Neuronal stem cell (in vitro differentiated cells): ENCODE data around the gene SCCPDH.

Source experiments
- DNase-seq: peaks from one replicate; pipeline ENCODE4 v3.0.0-alpha.2; 2013; ENCODE audit warnings: low spot score
- H2AFZ ChIP-seq: one replicate; pipeline ENCODE4 v1.6.1; 2013; ENCODE audit warnings: mild to moderate bottlenecking, low read length, inconsistent platforms
- H2AK5ac ChIP-seq: 2 replicates; pipeline ENCODE4 v1.6.1; 2013; ENCODE audit warnings: low read depth, mild to moderate bottlenecking, inconsistent platforms, low read length, moderate library complexity, mixed read lengths
- H2BK120ac ChIP-seq: 2 replicates; pipeline ENCODE4 v1.6.1; 2013; ENCODE audit warnings: low read depth, mild to moderate bottlenecking, inconsistent platforms, low read length, moderate library complexity, mixed read lengths
- H2BK12ac ChIP-seq: one replicate; pipeline ENCODE4 v1.6.1; 2013; ENCODE audit warnings: low read length, inconsistent platforms
- H2BK15ac ChIP-seq: 2 replicates; pipeline ENCODE4 v1.6.1; 2013; ENCODE audit warnings: mild to moderate bottlenecking, low read length, inconsistent platforms, mixed read lengths
- H2BK5ac ChIP-seq: one replicate; pipeline ENCODE4 v1.6.1; 2013; ENCODE audit warnings: inconsistent platforms, mild to moderate bottlenecking, low read length, moderate library complexity
- H3K14ac ChIP-seq: one replicate; pipeline ENCODE4 v1.6.1; 2013; ENCODE audit warnings: low read length, inconsistent platforms
- H3K18ac ChIP-seq: 2 replicates; pipeline ENCODE4 v1.6.1; 2013; ENCODE audit warnings: low read length, inconsistent platforms
- H3K23ac ChIP-seq: 2 replicates; pipeline ENCODE4 v1.6.1; 2013; ENCODE audit warnings: low read depth, mild to moderate bottlenecking, mixed read lengths, low read length, inconsistent platforms; ENCODE audit not compliant: poor library complexity
- H3K27ac ChIP-seq: replicated peaks from 3 replicates; pipeline ENCODE4 v1.5.1; 2013; ENCODE audit warnings: low read length, inconsistent platforms
- H3K27me3 ChIP-seq, 3 experiments: 2 replicates each; pipeline ENCODE4 v1.6.1; 2013; ENCODE audit warnings: low read length in 3 of 3, mild to moderate bottlenecking in 2 of 3, inconsistent platforms in 1 of 3, low read depth in 1 of 3, mixed read lengths in 1 of 3, moderate library complexity in 1 of 3; ENCODE audit not compliant: control insufficient read depth in 3 of 3, insufficient read depth in 3 of 3
- H3K36me3 ChIP-seq, 2 donors: replicated peaks in 1 of 2; 2 replicates each; pipeline ENCODE4 v1.6.1; 2013; ENCODE audit warnings: low read length in 2 of 2; ENCODE audit not compliant: control insufficient read depth in 2 of 2, insufficient read depth in 2 of 2
- H3K4ac ChIP-seq: 2 replicates; pipeline ENCODE4 v1.6.1; 2013; ENCODE audit warnings: inconsistent platforms, mild to moderate bottlenecking, low read length, moderate library complexity
- H3K4me1 ChIP-seq, 2 donors: 1 replicate in 1 of 2; 2 replicates in 1 of 2; pipeline ENCODE4 v1.6.1; 2013; ENCODE audit warnings: low read length in 2 of 2, low read depth in 1 of 2; ENCODE audit not compliant: control insufficient read depth in 2 of 2, insufficient read depth in 1 of 2
- H3K4me2 ChIP-seq: one replicate; pipeline ENCODE4 v1.6.1; 2013; ENCODE audit warnings: mild to moderate bottlenecking, low read length, inconsistent platforms; ENCODE audit not compliant: insufficient read depth, poor library complexity, severe bottlenecking
- H3K4me3 ChIP-seq, 2 donors: 2 replicates each; pipeline ENCODE4 v1.5.1; 2013; ENCODE audit warnings: low read length in 2 of 2, mild to moderate bottlenecking in 2 of 2, inconsistent platforms in 1 of 2, moderate library complexity in 1 of 2
- H3K79me1 ChIP-seq: one replicate; pipeline ENCODE4 v1.6.1; 2013; ENCODE audit warnings: low read depth, mild to moderate bottlenecking, inconsistent platforms, low read length, moderate library complexity
- H3K9ac ChIP-seq: one replicate; pipeline ENCODE4 v1.6.1; 2013; ENCODE audit warnings: mild to moderate bottlenecking, low read depth, low read length, inconsistent platforms; ENCODE audit not compliant: poor library complexity
- H3K9me3 ChIP-seq, 2 donors: replicated peaks in 1 of 2; 2 replicates each; pipeline versions ENCODE3 to v1.6.1; 2013; ENCODE audit warnings: low read length in 2 of 2, mild to moderate bottlenecking in 2 of 2, inconsistent platforms in 1 of 2, low read depth in 1 of 2, mixed read lengths in 1 of 2, moderate library complexity in 1 of 2; ENCODE audit not compliant: control insufficient read depth in 2 of 2, insufficient read depth in 1 of 2
- H4K8ac ChIP-seq: one replicate; pipeline ENCODE4 v1.6.1; 2013; ENCODE audit warnings: low read depth, mild to moderate bottlenecking, inconsistent platforms, low read length, moderate library complexity
- H4K91ac ChIP-seq: one replicate; pipeline ENCODE4 v1.6.1; 2013; ENCODE audit warnings: low read length, low read depth, mild to moderate bottlenecking, inconsistent platforms; ENCODE audit not compliant: poor library complexity
- WGBS, 2 donors: extraction: QIAGEN DNeasy Blood & Tissue Kit; methylation state at CpG; one replicate each; pipeline ENCODE4 v1.1.7; 2013; ENCODE audit warnings: missing lambda C conversion rate in 2 of 2, mixed read lengths in 1 of 2; ENCODE audit not compliant: insufficient read length in 2 of 2, insufficient replicate concordance in 1 of 2; ENCODE audit errors: extremely low coverage in 2 of 2; 5-methylcytosine and 5-hydroxymethylcytosine counted together

SCCPDH gene

DNA sequence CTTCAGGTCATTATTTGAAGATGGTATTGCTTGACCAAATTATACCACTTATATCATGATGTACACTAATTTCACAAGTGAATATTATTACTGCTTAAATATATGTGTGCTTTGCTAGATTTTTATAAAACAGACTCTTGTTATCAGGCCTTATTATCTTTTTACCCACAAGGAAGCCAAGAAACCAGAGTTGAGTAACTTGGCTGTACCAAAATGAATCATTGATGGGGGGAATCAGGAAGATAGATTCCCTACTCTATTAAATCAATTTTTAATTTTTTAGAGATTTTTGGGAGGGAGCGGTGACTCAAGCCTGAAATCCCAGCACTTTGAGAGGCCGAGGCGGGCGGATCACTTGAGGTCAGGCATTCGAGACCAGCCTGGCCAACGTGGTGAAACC, 16.0 kb upstream of the SCCPDH start:
- no CpG with 5 or more reads among the region's 6 CpGs for WGBS, 2 donors
- no peak for DNase-seq
- no peak overlapping the region for H2BK5ac ChIP-seq

DNA sequence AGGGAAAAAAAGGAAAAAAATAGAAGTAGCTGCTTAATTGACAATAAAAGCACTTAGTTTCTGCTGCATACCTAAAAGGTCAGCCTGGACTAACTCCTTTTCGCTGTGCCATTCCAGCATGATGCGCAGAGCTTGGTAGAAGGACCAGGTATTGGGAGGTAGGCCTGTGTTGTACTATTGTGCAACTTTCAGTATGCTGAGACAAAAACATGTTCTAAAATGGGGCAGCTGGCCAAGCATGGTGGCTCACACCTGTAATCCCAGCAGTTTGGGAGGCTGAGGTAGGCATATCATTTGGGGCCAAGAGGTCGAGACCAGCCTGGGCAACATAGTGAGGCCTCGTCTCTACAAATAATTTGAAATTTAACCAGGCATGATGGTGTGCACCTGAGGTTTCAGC, 15.0 kb upstream of the SCCPDH start:
- H2BK5ac ChIP-seq, result no peak overlapping the region
- no peaks in the 10 kb centered on the region for H3K4me1 ChIP-seq
- H3K9ac ChIP-seq, result no peak overlapping the region
- no peak overlapping the region for H3K4ac ChIP-seq
- H2BK12ac ChIP-seq, result no peak overlapping the region
- H3K27me3 ChIP-seq, result peaks cover 0 to under 1% (median 0%) of the 10 kb centered on the region in 3 experiments
- H3K14ac ChIP-seq, result no peak overlapping the region
- DNase-seq, result no peak
- no peak overlapping the region for H3K27ac ChIP-seq
- H2BK120ac ChIP-seq, result no peak overlapping the region
- no peak overlapping the region for H2AFZ ChIP-seq
- H3K4me3 ChIP-seq, result no peak overlapping the region
- no peak overlapping the region for H3K23ac ChIP-seq
- no peak overlapping the region for H4K91ac ChIP-seq
- WGBS, 2 donors, result no CpG with 5 or more reads among the region's 4 CpGs
- H3K36me3 ChIP-seq, result no peaks in the 10 kb centered on the region
- H3K18ac ChIP-seq, result no peak overlapping the region
- peaks cover 0 to 2% of the 10 kb centered on the region in 2 donors for H3K9me3 ChIP-seq
- H3K79me1 ChIP-seq, result no peaks in the 10 kb centered on the region
- H3K4me2 ChIP-seq, result no peak overlapping the region
- H2BK15ac ChIP-seq, result no peak overlapping the region
- H4K8ac ChIP-seq, result no peak overlapping the region
- H2AK5ac ChIP-seq, result no peak overlapping the region

More for the DNA sequence above, 16.0 kb upstream of the SCCPDH start:
- Histone ChIP-seq H3K79me1 (no peaks in the 10 kb centered on the region), H4K8ac (no peak overlapping the region), H3K4me3 (no peak overlapping the region), H3K14ac (no peak overlapping the region), H3K36me3 (no peaks in the 10 kb centered on the region), H3K4ac (no peak overlapping the region), H2AK5ac (no peak overlapping the region), H2BK12ac (no peak overlapping the region), H3K27ac (no peak overlapping the region), H2BK15ac (no peak overlapping the region), H3K4me1 (no peaks in the 10 kb centered on the region), H3K23ac (no peak overlapping the region), H3K18ac (no peak overlapping the region), H2AFZ (no peak overlapping the region), H2BK120ac (no peak overlapping the region), H3K9me3 (peaks cover 0 to 2% of the 10 kb centered on the region in 2 donors), H3K9ac (no peak overlapping the region), H3K4me2 (no peak overlapping the region), H4K91ac (no peak overlapping the region), H3K27me3 (peaks cover 0 to 3% (median 0%) of the 10 kb centered on the region in 3 experiments)

DNA sequence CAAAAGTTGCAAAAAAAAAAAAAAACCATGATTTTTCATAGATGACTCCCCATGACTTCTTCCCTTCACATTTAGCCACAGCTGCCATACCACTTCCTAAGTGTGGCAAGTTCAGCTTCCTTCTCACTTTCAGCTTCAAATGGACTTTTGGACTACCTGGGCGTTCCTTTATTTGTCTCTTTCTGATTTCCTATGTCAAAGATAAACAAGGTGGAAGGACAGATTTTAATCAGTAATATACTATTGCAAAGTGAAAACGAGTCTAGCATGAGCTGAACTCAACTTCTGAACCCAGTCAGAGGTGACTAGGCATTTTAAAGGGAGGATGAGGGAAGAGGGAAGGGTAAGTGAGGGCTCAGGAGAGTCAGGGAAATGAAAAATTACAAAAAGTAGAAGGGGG, 14.4 kb upstream of the SCCPDH start:
- no peak overlapping the region for H2AK5ac ChIP-seq
- H2BK15ac ChIP-seq, result no peak overlapping the region
- no peak overlapping the region for H3K27ac ChIP-seq
- no peak overlapping the region for H3K23ac ChIP-seq
- H4K91ac ChIP-seq, result no peak overlapping the region
- no peaks in the 10 kb centered on the region for H3K79me1 ChIP-seq
- H3K18ac ChIP-seq, result no peak overlapping the region
- H4K8ac ChIP-seq, result no peak overlapping the region
- H3K4me3 ChIP-seq, result no peak overlapping the region
- H3K9me3 ChIP-seq, result peaks cover 0 to 2% of the 10 kb centered on the region in 2 donors
- no peak overlapping the region for H3K4me2 ChIP-seq
- no peaks in the 10 kb centered on the region for H3K4me1 ChIP-seq
- no peak overlapping the region for H3K9ac ChIP-seq
- no peak overlapping the region for H2BK5ac ChIP-seq
- H3K4ac ChIP-seq, result no peak overlapping the region
- no peaks in the 10 kb centered on the region for H3K27me3 ChIP-seq
- no peak overlapping the region for H2AFZ ChIP-seq
- no peak for DNase-seq
- H2BK12ac ChIP-seq, result no peak overlapping the region
- H2BK120ac ChIP-seq, result no peak overlapping the region
- H3K36me3 ChIP-seq, result no peaks in the 10 kb centered on the region
- H3K14ac ChIP-seq, result no peak overlapping the region
- WGBS, 2 donors, result no CpG with 5 or more reads among the region's 2 CpGs

DNA sequence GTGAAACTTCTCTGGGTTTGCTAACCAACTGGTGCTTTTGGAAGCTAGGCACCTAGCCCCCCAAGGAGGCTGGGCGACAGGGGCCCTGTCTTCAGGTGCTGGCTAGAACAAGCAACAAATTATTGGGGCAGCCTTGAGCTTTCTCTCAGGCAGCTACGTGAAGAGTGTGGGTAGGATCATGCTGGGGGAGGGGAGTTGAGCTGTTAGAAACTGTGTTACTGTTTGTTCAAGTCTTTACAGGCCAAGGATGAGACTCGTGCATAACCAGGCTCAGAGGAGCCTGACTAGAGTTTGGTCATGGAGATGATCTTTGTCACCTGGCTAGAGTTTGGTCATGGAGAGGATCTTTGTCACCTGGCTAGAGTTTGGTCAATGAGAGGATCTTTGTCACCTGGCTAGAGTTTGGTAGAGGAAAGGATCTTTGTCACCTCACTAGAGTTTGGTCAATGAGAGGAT, 12.6 kb upstream of the SCCPDH start:
- no peak overlapping the region for H3K4me2 ChIP-seq
- H2BK120ac ChIP-seq, result no peak overlapping the region
- H4K91ac ChIP-seq, result no peak overlapping the region
- H2BK5ac ChIP-seq, result no peak overlapping the region
- no peak overlapping the region for H3K4ac ChIP-seq
- H3K79me1 ChIP-seq, result no peaks in the 10 kb centered on the region
- H3K14ac ChIP-seq, result no peak overlapping the region
- H2BK15ac ChIP-seq, result no peak overlapping the region
- H3K23ac ChIP-seq, result no peak overlapping the region
- peaks cover 0 to 2% of the 10 kb centered on the region in 2 donors for H3K9me3 ChIP-seq
- H3K27ac ChIP-seq, result no peak overlapping the region
- H3K27me3 ChIP-seq, result no peaks in the 10 kb centered on the region
- H3K4me3 ChIP-seq, result no peak overlapping the region
- DNase-seq, result no peak
- no peak overlapping the region for H2AFZ ChIP-seq
- H3K36me3 ChIP-seq, result no peaks in the 10 kb centered on the region
- H4K8ac ChIP-seq, result no peak overlapping the region
- H3K9ac ChIP-seq, result no peak overlapping the region
- H3K18ac ChIP-seq, result no peak overlapping the region
- H3K4me1 ChIP-seq, result no peaks in the 10 kb centered on the region
- WGBS, 2 donors, result no CpG with 5 or more reads among the region's 3 CpGs
- no peak overlapping the region for H2AK5ac ChIP-seq
- H2BK12ac ChIP-seq, result no peak overlapping the region
